ENCODE measurements around the gene GPSM1. TPM values are rescaled to one million over a fixed set of nuclear protein-coding genes. Genes with fewer than 3 reads are reported as not detected.

Gene GPSM1
- total RNA-seq, 1 donor from 2014 or later: 35.4 TPM

GRCh38 chr9:136353757-136354488 lies 26.6 kb downstream of the GPSM1 start:
- Histone ChIP-seq H3K27me3 (no peaks in the 10 kb centered on the region), H3K4me1 (peaks cover 24% of the 10 kb centered on the region), H3K4me3 (no peak overlapping the region), H3K9me3 (no peaks in the 10 kb centered on the region), H3K27ac (peak overlapping the region; percentile 21), H3K36me3 (no peaks in the 10 kb centered on the region)
- intact Hi-C loops (cut with DNase I): no loop called here
- DNase-seq (ENCODE audit: extremely low spot score in 2 of 2): no peak
- no peak for TF ChIP-seq POLR2AphosphoS5 (IDR thresholded peaks at IDR 0.05; ENCODE audit: insufficient read depth in 1 of 2, low read depth in 1 of 2)
- no peak for TF ChIP-seq POLR2A (IDR thresholded peaks at IDR 0.05)
- no peak for TF ChIP-seq CTCF (IDR thresholded peaks at IDR 0.05)

GRCh38 chr9:136354592-136355085 lies 27.3 kb downstream of the GPSM1 start:
- no peaks in the 10 kb centered on the region for H3K27me3 ChIP-seq
- peak overlapping the region; percentile 21 for H3K27ac ChIP-seq
- intact Hi-C loops (cut with DNase I): loop anchor here (5.0 kb wide), 1 partner anchor 1607 kb away; no protein-coding TSS in a partner anchor
- H3K4me3 ChIP-seq: no peak overlapping the region
- DNase-seq (ENCODE audit: extremely low spot score in 2 of 2): no peak
- H3K9me3 ChIP-seq: no peaks in the 10 kb centered on the region
- no peaks in the 10 kb centered on the region for H3K36me3 ChIP-seq
- TF ChIP-seq POLR2A (IDR thresholded peaks at IDR 0.05): no peak
- TF ChIP-seq POLR2AphosphoS5 (IDR thresholded peaks at IDR 0.05; ENCODE audit: insufficient read depth in 1 of 2, low read depth in 1 of 2): peak in 1 of 2 donors; percentile 38
- H3K4me1 ChIP-seq: peaks cover 24% of the 10 kb centered on the region

GRCh38 chr9:136355616-136356557 lies 28.5 kb downstream of the GPSM1 start:
- no peaks in the 10 kb centered on the region for H3K9me3 ChIP-seq
- H3K27me3 ChIP-seq: no peaks in the 10 kb centered on the region
- H3K36me3 ChIP-seq: no peaks in the 10 kb centered on the region
- DNase-seq (ENCODE audit: extremely low spot score in 2 of 2): no peak
- H3K27ac ChIP-seq: no peak overlapping the region
- H3K4me1 ChIP-seq: peaks cover 28% of the 10 kb centered on the region
- TF ChIP-seq POLR2A (IDR thresholded peaks at IDR 0.05): no peak
- no peak for TF ChIP-seq CTCF (IDR thresholded peaks at IDR 0.05)
- TF ChIP-seq POLR2AphosphoS5 (IDR thresholded peaks at IDR 0.05; ENCODE audit: insufficient read depth in 1 of 2, low read depth in 1 of 2): no peak
- intact Hi-C loops (cut with DNase I): loop anchor here (5.0 kb wide), 1 partner anchor 1609 kb away; no protein-coding TSS in a partner anchor
- H3K4me3 ChIP-seq: no peak overlapping the region

- DNase-seq (ENCODE audit: extremely low spot score in 2 of 2): no peak
- H3K4me1 ChIP-seq: peaks cover 41% of the 10 kb centered on the region
- no peaks in the 10 kb centered on the region for H3K27me3 ChIP-seq
- TF ChIP-seq POLR2AphosphoS5 (IDR thresholded peaks at IDR 0.05; ENCODE audit: insufficient read depth in 1 of 2, low read depth in 1 of 2) (no peak), CTCF (IDR thresholded peaks at IDR 0.05) (no peak), POLR2A (IDR thresholded peaks at IDR 0.05) (no peak)
- no peaks in the 10 kb centered on the region for H3K36me3 ChIP-seq
- H3K9me3 ChIP-seq: no peaks in the 10 kb centered on the region
- no peak overlapping the region for H3K4me3 ChIP-seq
- H3K27ac ChIP-seq: no peak overlapping the region
- intact Hi-C loops (cut with DNase I): loop anchor here (5.0 kb wide), 1 partner anchor 1610 kb away; no protein-coding TSS in a partner anchor
Observed at GRCh38 chr9:136357202-136357725, 29.9 kb downstream of the GPSM1 start.

- TF ChIP-seq POLR2A (IDR thresholded peaks at IDR 0.05) (no peak), POLR2AphosphoS5 (IDR thresholded peaks at IDR 0.05; ENCODE audit: insufficient read depth in 1 of 2, low read depth in 1 of 2) (peak in 1 of 2 donors; percentile 7), CTCF (IDR thresholded peaks at IDR 0.05) (no peak)
- Histone ChIP-seq H3K36me3 (no peaks in the 10 kb centered on the region), H3K27me3 (no peaks in the 10 kb centered on the region), H3K27ac (no peak overlapping the region), H3K4me3 (no peak overlapping the region), H3K9me3 (no peaks in the 10 kb centered on the region), H3K4me1 (peaks cover 41% of the 10 kb centered on the region)
- DNase-seq (ENCODE audit: extremely low spot score in 2 of 2): no peak
- intact Hi-C loops (cut with DNase I): loop anchor here (5.0 kb wide), 1 partner anchor 1611 kb away; no protein-coding TSS in a partner anchor
Observed at GRCh38 chr9:136358016-136358415, 30.7 kb downstream of the GPSM1 start.
